GOT3 (cell line): ENCODE results near the gene COL24A1.
"Not testable (repeated sequence)": the region's sequence is repeated elsewhere in the genome, so short reads cannot be mapped to it uniquely, and the experiment has no call there.

Experiments used
- DNase-seq: peaks from one replicate; lab custom pipeline; 2025; ENCODE audit warnings: mixed read lengths; lab: John Stamatoyannopoulos, UW

The COL24A1 gene

GRCh38 chr1:86152887-86153286 lies 3.7 kb downstream of the COL24A1 start:
- DNase-seq: no peak

GRCh38 chr1:86151427-86151826 lies 5.1 kb downstream of the COL24A1 start:
- no peak for DNase-seq

- DNase-seq: no peak
Observed at GRCh38 chr1:86150553-86151055, 6.0 kb downstream of the COL24A1 start.

GRCh38 chr1:86149591-86149990 lies 7.0 kb downstream of the COL24A1 start:
- DNase-seq: no peak

GRCh38 chr1:86147755-86148154 lies 8.8 kb downstream of the COL24A1 start:
- no peak for DNase-seq

GRCh38 chr1:86146566-86146965 lies 10.0 kb downstream of the COL24A1 start:
- DNase-seq: no peak

- DNase-seq: no peak
Observed at GRCh38 chr1:86140281-86140880, 16.2 kb downstream of the COL24A1 start.

- no peak for DNase-seq
Observed at GRCh38 chr1:86138746-86139145, 17.8 kb downstream of the COL24A1 start.

GRCh38 chr1:86137436-86137835 lies 19.1 kb downstream of the COL24A1 start:
- no peak for DNase-seq

GRCh38 chr1:86119214-86119764 lies 37.3 kb downstream of the COL24A1 start:
- DNase-seq: no peak

- no peak for DNase-seq
Observed at GRCh38 chr1:86114816-86115400, 41.7 kb downstream of the COL24A1 start.

- DNase-seq: no peak
Observed at GRCh38 chr1:86114236-86114635, 42.3 kb downstream of the COL24A1 start.

- not testable (repeated sequence) for DNase-seq
Observed at GRCh38 chr1:86111590-86111989, 45.0 kb downstream of the COL24A1 start.

GRCh38 chr1:86110451-86111129 lies 46.0 kb downstream of the COL24A1 start:
- DNase-seq: no peak

GRCh38 chr1:86105533-86105866 lies 51.1 kb downstream of the COL24A1 start:
- DNase-seq: no peak

GRCh38 chr1:86104606-86105532 lies 51.7 kb downstream of the COL24A1 start:
- no peak for DNase-seq

GRCh38 chr1:86101616-86102015 lies 55.0 kb downstream of the COL24A1 start:
- no peak for DNase-seq

- no peak for DNase-seq
Observed at GRCh38 chr1:86100401-86100800, 56.2 kb downstream of the COL24A1 start.

- no peak for DNase-seq
Observed at GRCh38 chr1:86089765-86090164, 66.8 kb downstream of the COL24A1 start.

GRCh38 chr1:86085741-86086409 lies 70.7 kb downstream of the COL24A1 start:
- no peak for DNase-seq

GRCh38 chr1:86084998-86085397 lies 71.6 kb downstream of the COL24A1 start:
- no peak for DNase-seq
